ENCODE results near the gene NME3.

- no peak for TF ChIP-seq EZH2phosphoT487 (IDR thresholded peaks at IDR 0.05; ENCODE audit: borderline replicate concordance)
- peak in 2 of 3 experiments; percentile 49 to 57; a peak in 4 of 6 replicates for TF ChIP-seq CTCF (IDR thresholded peaks at IDR 0.05 in 2 of 3, conservative IDR thresholded peaks at IDR 0.05 in 1 of 3; ENCODE audit: borderline replicate concordance in 1 of 3, insufficient read depth in 1 of 3, low read depth in 2 of 3, low read length in 2 of 3)
- peak; percentile 69 for TF ChIP-seq RAD21 (IDR thresholded peaks at IDR 0.05; ENCODE audit: low read depth)
- TF ChIP-seq SP1 (IDR thresholded peaks at IDR 0.05; ENCODE audit: low read depth) = no peak
- TF ChIP-seq REST (IDR thresholded peaks at IDR 0.05; ENCODE audit: low read depth) = no peak
- no peak for TF ChIP-seq POLR2AphosphoS5 (IDR thresholded peaks at IDR 0.05; ENCODE audit: low read depth, low read length)
- TF ChIP-seq SRF (IDR thresholded peaks at IDR 0.05; ENCODE audit: low read depth) = no peak
- TF ChIP-seq ZNF274 (IDR thresholded peaks at IDR 0.05; ENCODE audit: low read depth, low read length) = no peak
- no peak for TF ChIP-seq YY1 (IDR thresholded peaks at IDR 0.05; ENCODE audit: extremely low read depth, insufficient replicate concordance, low read depth, low read length)
These were observed 7.5 kb downstream of the NME3 start for GRCh38 chr16:1763521-1764511.
